HepG2 (cell line): Measurements from ENCODE around the gene GRM4.

Source experiments
- CREB1 ChIP-seq, 2 experiments: fragments of 450-650 bp in 1 of 2; IDR thresholded peaks; 2 replicates each; pipeline ENCODE4 v1.6.1; 2016 to 2017; ENCODE audit warnings: control low read depth in 1 of 2, mild to moderate bottlenecking in 1 of 2, missing compliant biosample characterization in 1 of 2, missing genetic modification characterization in 1 of 2
- CTCF ChIP-seq: sonication (generic); formaldehyde crosslinking; IDR thresholded peaks from 2 replicates; pipeline ENCODE4 v1.5.0; 2020; ENCODE audit warnings: mild to moderate bottlenecking, missing genetic modification reagents, moderate library complexity
- EED ChIP-seq: sonication (generic); formaldehyde crosslinking; IDR thresholded peaks from 2 replicates; pipeline ENCODE4 v1.5.0; 2020; ENCODE audit warnings: mild to moderate bottlenecking, missing genetic modification reagents
- KDM5A ChIP-seq: fragments of 200-600 bp; sonication (generic); IDR thresholded peaks from 2 replicates; pipeline ENCODE4 v1.7.0; 2018; ENCODE audit warnings: antibody characterized with exemption, mild to moderate bottlenecking, low read length, borderline replicate concordance
- MEIS1 ChIP-seq: sonication (generic); formaldehyde crosslinking; IDR thresholded peaks from 2 replicates; pipeline ENCODE4 v1.9.0; 2021; ENCODE audit warnings: mild to moderate bottlenecking, missing genetic modification reagents, moderate library complexity, borderline replicate concordance
- MEIS2 ChIP-seq: sonication (generic); formaldehyde crosslinking; IDR thresholded peaks from 2 replicates; pipeline ENCODE4 v1.9.0; 2021; ENCODE audit warnings: mild to moderate bottlenecking, missing genetic modification reagents
- POLR2AphosphoS5 ChIP-seq: IDR thresholded peaks from 2 replicates; pipeline ENCODE4 v1.6.1; 2012; ENCODE audit warnings: low read depth, low read length
- TRAFD1 ChIP-seq: sonication (generic); formaldehyde crosslinking; IDR thresholded peaks from 2 replicates; pipeline ENCODE4 v1.5.1; 2020; ENCODE audit warnings: missing genetic modification reagents, mild to moderate bottlenecking, borderline replicate concordance
- WIZ ChIP-seq: sonication (generic); formaldehyde crosslinking; IDR thresholded peaks from 2 replicates; pipeline ENCODE4 v1.5.1; 2020; ENCODE audit warnings: mild to moderate bottlenecking, missing genetic modification reagents
- ZNF687 ChIP-seq: sonication (generic); formaldehyde crosslinking; IDR thresholded peaks from 2 replicates; pipeline ENCODE4 v1.5.1; 2020; ENCODE audit warnings: mild to moderate bottlenecking, missing genetic modification reagents, moderate library complexity
- ZNF788 ChIP-seq: sonication (generic); formaldehyde crosslinking; IDR thresholded peaks from 2 replicates; pipeline ENCODE4 v1.5.0; 2020; ENCODE audit warnings: mild to moderate bottlenecking, missing genetic modification reagents, borderline replicate concordance
- TF ChIP-seq, protein P1 (sequence below): sonication (generic); formaldehyde crosslinking; IDR thresholded peaks from 2 replicates; pipeline ENCODE4 v1.8.0; 2022; ENCODE audit warnings: missing genetic modification reagents, mild to moderate bottlenecking, borderline replicate concordance
- TF ChIP-seq, protein P2 (sequence below), 2 experiments: IDR thresholded peaks; 2 replicates each; pipeline ENCODE4 v1.6.1; 2011 to 2012; ENCODE audit warnings: low read length in 2 of 2, borderline replicate concordance in 1 of 2, low read depth in 1 of 2, mild to moderate bottlenecking in 1 of 2, moderate library complexity in 1 of 2

DNA sequence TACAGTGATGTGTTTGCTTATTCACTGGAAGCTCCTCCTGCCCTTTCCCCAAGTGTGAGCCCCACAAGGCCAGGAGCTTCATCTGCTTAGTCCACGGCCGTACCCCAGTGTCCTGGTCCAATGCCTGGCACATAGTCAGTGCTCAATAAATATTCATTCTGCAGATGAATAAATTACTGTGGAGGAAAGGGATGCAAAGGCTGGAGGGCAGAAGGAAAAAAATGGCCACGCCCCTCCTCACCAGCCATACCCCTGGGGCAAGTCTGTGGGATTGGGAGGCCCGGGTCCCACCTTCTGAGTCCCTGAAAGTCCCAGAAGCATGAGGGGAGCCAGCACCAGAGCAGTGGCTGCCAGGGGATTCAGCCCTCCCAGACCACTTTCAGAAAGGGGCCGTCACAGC lies 65.5 kb downstream of the GRM4 start:
- TF ChIP-seq WIZ (CRISPR knock-in tag) (no peak), KDM5A (no peak), POLR2AphosphoS5 (no peak), TRAFD1 (CRISPR knock-in tag) (no peak), EED (CRISPR knock-in tag) (no peak), ZNF788 (CRISPR knock-in tag) (no peak), ZNF687 (CRISPR knock-in tag) (no peak), MEIS1 (CRISPR knock-in tag) (no peak), MEIS2 (no peak), CREB1 (IDR thresholded peaks at IDR 0.05) (no peak), CREB1 (CRISPR knock-in tag; IDR thresholded peaks at IDR 0.05) (no peak), CTCF (CRISPR knock-in tag) (no peak)
- TF ChIP-seq, protein P1, sequence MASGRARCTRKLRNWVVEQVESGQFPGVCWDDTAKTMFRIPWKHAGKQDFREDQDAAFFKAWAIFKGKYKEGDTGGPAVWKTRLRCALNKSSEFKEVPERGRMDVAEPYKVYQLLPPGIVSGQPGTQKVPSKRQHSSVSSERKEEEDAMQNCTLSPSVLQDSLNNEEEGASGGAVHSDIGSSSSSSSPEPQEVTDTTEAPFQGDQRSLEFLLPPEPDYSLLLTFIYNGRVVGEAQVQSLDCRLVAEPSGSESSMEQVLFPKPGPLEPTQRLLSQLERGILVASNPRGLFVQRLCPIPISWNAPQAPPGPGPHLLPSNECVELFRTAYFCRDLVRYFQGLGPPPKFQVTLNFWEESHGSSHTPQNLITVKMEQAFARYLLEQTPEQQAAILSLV = no peak
- TF ChIP-seq, protein P2, sequence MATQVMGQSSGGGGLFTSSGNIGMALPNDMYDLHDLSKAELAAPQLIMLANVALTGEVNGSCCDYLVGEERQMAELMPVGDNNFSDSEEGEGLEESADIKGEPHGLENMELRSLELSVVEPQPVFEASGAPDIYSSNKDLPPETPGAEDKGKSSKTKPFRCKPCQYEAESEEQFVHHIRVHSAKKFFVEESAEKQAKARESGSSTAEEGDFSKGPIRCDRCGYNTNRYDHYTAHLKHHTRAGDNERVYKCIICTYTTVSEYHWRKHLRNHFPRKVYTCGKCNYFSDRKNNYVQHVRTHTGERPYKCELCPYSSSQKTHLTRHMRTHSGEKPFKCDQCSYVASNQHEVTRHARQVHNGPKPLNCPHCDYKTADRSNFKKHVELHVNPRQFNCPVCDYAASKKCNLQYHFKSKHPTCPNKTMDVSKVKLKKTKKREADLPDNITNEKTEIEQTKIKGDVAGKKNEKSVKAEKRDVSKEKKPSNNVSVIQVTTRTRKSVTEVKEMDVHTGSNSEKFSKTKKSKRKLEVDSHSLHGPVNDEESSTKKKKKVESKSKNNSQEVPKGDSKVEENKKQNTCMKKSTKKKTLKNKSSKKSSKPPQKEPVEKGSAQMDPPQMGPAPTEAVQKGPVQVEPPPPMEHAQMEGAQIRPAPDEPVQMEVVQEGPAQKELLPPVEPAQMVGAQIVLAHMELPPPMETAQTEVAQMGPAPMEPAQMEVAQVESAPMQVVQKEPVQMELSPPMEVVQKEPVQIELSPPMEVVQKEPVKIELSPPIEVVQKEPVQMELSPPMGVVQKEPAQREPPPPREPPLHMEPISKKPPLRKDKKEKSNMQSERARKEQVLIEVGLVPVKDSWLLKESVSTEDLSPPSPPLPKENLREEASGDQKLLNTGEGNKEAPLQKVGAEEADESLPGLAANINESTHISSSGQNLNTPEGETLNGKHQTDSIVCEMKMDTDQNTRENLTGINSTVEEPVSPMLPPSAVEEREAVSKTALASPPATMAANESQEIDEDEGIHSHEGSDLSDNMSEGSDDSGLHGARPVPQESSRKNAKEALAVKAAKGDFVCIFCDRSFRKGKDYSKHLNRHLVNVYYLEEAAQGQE (IDR thresholded peaks at IDR 0.05; ENCODE audit: borderline replicate concordance in 1 of 2, low read depth in 1 of 2, low read length in 2 of 2) = no peak
